HCEC 1CT (cell line): ENCODE measurements around the gene SLC25A38.

Experiments
- DNase-seq: peaks from one replicate; pipeline ENCODE4 v3.0.0-alpha.2; 2017

SLC25A38 gene

GRCh38 chr3:39438880-39439279 lies 55.7 kb downstream of the SLC25A38 start:
- DNase-seq, result no peak

GRCh38 chr3:39440316-39440715 lies 57.1 kb downstream of the SLC25A38 start:
- DNase-seq, result no peak

DNA sequence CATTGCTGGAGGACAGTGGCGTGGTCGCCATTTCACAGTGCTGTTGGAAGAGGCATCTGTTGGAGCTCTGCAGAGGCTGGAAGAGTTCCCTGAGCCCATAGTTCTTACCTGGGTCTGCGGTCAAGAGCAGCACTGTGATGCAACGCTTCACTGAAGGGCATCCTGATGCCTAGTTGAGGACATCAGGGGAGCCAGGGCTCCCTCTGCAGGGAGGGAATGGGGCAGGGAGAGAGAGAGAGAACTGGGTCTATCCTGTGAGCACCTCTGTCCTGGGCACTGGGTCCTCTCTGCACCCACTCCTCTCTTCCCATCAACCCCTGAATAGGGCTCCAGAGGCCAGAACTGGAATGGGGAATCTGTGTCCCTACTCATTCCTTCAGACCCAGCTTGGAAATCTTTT lies 60.4 kb downstream of the SLC25A38 start:
- DNase-seq, result no peak

DNA sequence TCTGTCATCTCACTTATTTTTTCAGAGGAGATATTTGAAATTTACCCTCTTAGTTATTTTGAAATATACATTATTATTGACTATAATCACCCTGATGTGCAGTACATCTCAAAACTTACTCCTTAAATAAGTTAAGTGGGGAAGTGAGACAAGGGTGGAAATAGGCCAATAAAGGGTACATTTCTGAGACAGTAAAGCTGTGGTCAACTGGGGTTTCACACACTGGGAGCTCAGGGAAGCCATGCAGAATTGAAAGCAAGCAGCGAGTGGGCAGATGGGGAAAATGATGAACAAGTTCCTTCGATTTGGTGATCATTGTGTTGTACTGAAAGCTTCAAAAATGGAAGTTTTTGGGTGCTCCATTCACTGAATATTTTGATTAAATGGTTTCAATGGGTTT lies 62.8 kb downstream of the SLC25A38 start:
- no peak for DNase-seq

- no peak for DNase-seq
Measured at GRCh38 chr3:39446444-39446843, 63.3 kb downstream of the SLC25A38 start.
